Measurements from ENCODE around the gene FAAP100.

DNA sequence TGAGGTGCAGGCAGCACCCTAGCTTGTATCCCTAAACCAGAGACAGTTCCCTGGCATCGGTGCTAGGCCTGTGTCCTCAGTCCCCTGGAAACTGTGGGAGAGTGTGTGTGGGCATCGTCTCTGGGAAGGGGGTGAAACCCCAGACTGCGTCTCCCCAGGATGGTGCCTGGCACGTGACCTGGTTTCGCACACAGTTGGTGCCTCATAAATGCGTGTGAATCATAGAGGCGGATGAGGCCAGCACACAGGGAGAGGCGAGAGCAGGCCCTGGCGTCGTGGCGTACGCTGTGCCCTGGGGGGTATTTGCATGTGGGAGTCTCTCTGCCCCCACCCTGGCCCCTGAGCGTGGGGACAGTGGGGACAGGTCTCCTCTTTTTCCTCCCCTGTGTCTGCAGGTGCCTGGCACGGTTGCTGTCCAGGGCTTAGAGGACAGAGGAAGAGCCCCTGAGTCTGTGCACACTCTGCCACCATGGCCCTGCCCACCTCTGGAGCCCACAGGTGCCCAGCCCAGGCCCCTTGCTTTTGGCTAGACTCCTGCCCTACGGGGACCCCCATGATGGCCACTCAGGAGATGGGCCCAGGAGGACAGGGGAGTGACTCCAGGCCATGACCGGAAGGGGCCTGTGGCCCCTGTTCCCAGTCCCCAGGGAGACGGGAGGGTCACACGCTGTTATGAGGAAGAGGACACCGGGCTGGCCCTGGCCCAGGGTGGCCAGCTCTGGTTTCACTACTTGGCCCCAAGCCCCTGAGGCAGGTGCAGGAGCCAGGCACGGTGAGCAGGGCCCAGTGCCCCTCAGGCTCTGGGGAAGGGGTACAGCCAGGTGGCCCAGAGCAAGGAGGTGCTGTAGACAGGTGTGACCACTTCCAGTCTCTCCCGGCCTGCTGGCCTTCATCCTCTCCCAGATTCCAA is 25.2 kb downstream of the FAAP100 start:
- TF ChIP-seq CTCF (conservative IDR thresholded peaks at IDR 0.05; ENCODE audit: low read length) (no peak), EZH2phosphoT487 (IDR thresholded peaks at IDR 0.05; ENCODE audit: borderline replicate concordance) (no peak)

All from Loucy (cell line).